ENCODE measurements around the gene WNT16. TPM values are rescaled to one million over a fixed set of nuclear protein-coding genes. Genes with fewer than 3 reads are reported as not detected.
A peak's percentile ranks its signal among the peaks of the same experiment; 100 is the strongest.

WNT16 gene
- total RNA-seq, 2 experiments from 2014 or later = not detected

DNA sequence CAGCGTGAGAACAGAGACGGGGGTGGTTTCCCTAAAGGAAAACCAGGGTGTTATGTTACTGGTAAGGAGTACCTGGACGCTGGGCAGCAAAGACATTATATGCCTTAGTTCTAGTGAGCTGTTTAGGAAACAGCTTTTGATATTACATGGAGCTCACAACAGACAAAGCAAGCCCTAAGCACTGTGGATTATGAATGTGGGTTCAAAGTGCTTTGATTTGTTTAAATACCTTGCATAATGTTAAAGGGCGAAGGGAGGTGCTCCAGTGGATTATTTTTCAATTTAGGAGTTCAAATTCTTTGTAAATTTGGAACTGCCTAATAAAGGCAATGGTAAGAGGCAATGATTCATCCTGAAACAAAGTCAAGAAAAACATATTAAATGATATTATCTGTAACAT lies 13.8 kb downstream of the WNT16 start:
- Mint-ChIP-seq H3K27me3 (no peaks in the 10 kb centered on the region), H3K9me3 (ENCODE audit: low read depth) (no peaks in the 10 kb centered on the region), H3K27ac (no peak overlapping the region), H3K4me3 (no peak overlapping the region), H3K36me3 (peaks cover 35% of the 10 kb centered on the region), H3K4me1 (no peaks in the 10 kb centered on the region)
- CTCF ChIA-PET = no interaction called here
- DNase-seq (no peak), ATAC-seq (no peak)

GRCh38 chr7:121343302-121343701 lies 14.5 kb downstream of the WNT16 start:
- no peaks in the 10 kb centered on the region for H3K4me1 Mint-ChIP-seq
- DNase-seq (no peak), ATAC-seq (no peak)
- H3K9me3 Mint-ChIP-seq (ENCODE audit: low read depth) = no peaks in the 10 kb centered on the region
- CTCF ChIA-PET = no interaction called here
- H3K36me3 Mint-ChIP-seq = peaks cover 35% of the 10 kb centered on the region
- no peak overlapping the region for H3K27ac Mint-ChIP-seq
- no peaks in the 10 kb centered on the region for H3K27me3 Mint-ChIP-seq
- H3K4me3 Mint-ChIP-seq = no peak overlapping the region

DNA sequence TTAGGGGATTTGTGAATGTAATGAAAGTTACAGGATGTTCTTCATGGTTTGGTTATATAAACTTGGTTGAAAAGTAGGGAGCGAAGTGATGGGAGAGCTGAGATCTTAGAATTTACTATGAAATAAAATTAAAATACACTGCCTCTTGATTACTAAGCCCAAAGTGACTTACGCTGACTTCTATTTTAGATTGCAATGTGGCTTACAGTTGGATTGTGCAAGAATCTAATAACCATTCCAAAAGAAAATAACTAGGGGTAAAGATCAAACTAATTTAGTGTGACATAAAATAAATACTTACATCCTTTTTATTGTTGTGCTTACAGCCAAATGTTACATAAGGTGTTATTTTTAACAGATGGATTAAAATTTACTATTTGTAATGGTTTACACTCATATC lies 15.3 kb downstream of the WNT16 start:
- H3K9me3 Mint-ChIP-seq (ENCODE audit: low read depth) = no peaks in the 10 kb centered on the region
- H3K27me3 Mint-ChIP-seq = no peaks in the 10 kb centered on the region
- H3K4me1 Mint-ChIP-seq = no peaks in the 10 kb centered on the region
- ATAC-seq (no peak), DNase-seq (no peak)
- CTCF ChIA-PET = no interaction called here
- no peak overlapping the region for H3K27ac Mint-ChIP-seq
- H3K4me3 Mint-ChIP-seq = no peak overlapping the region
- H3K36me3 Mint-ChIP-seq = peaks cover 32% of the 10 kb centered on the region

DNA sequence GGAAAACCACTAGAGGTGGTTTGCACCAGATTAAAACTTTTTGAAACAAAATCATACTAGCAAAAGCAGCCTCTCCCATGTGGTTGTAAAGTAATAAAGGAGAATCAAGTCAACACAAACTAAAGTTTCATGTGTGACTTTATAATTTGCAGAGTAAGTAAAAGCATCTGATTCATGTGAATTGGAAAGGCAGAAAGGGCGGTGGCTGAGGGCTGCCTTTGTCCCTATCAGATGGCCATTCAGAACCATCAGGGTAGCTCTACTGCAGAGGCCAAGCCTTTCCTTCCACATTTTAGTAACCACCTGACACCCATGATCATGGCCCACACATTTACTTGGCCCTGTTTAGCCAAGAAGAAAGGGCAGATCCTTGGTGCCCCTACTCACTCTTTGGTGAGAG lies 15.7 kb downstream of the WNT16 start:
- no peak overlapping the region for H3K27ac Mint-ChIP-seq
- no peak for DNase-seq
- no peak overlapping the region for H3K4me3 Mint-ChIP-seq
- H3K27me3 Mint-ChIP-seq = no peaks in the 10 kb centered on the region
- CTCF ChIA-PET = no interaction called here
- H3K9me3 Mint-ChIP-seq (ENCODE audit: low read depth) = no peaks in the 10 kb centered on the region
- H3K4me1 Mint-ChIP-seq = no peaks in the 10 kb centered on the region
- ATAC-seq = no peak
- peaks cover 31% of the 10 kb centered on the region for H3K36me3 Mint-ChIP-seq

DNA sequence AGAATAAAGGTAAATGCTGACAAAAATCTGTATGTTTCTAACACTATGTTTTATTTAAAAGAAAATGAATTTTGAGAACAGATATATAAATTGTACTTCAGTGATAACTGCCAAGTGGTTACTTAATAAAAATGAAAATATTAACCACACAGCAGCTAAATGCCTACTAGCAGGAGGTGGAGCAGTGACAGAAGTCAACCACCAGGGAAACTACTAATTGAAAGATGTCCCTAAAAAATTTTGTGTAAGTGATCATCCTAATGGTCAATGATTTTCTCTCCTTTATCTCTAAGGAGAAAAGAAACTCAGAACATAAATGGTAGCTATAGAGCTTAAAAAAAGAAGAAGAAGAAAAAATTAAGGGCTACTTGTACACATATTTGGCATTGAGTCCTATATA lies 22.9 kb downstream of the WNT16 start:
- ATAC-seq (no peak), DNase-seq (no peak)
- Mint-ChIP-seq H3K4me3 (no peak overlapping the region), H3K9me3 (ENCODE audit: low read depth) (no peaks in the 10 kb centered on the region), H3K4me1 (peaks cover 10% of the 10 kb centered on the region), H3K27me3 (no peaks in the 10 kb centered on the region), H3K36me3 (peaks cover 42% of the 10 kb centered on the region), H3K27ac (no peak overlapping the region)
- CTCF ChIA-PET = interaction anchor here (1.0 to 2.0 kb wide), 3 partner anchors 15 to 44 kb away, joined by 3 to 7 read pairs (median 3); no protein-coding TSS in a partner anchor

GRCh38 chr7:121352323-121352722 lies 23.5 kb downstream of the WNT16 start:
- H3K9me3 Mint-ChIP-seq (ENCODE audit: low read depth) = no peaks in the 10 kb centered on the region
- peaks cover 10% of the 10 kb centered on the region for H3K4me1 Mint-ChIP-seq
- no peak overlapping the region for H3K4me3 Mint-ChIP-seq
- ATAC-seq (no peak), DNase-seq (no peak)
- no peak overlapping the region for H3K27ac Mint-ChIP-seq
- CTCF ChIA-PET = interaction anchor here (1.0 to 2.0 kb wide), 4 partner anchors 14 to 43 kb away, joined by 3 to 7 read pairs (median 3); no protein-coding TSS in a partner anchor
- no peaks in the 10 kb centered on the region for H3K27me3 Mint-ChIP-seq
- H3K36me3 Mint-ChIP-seq = peaks cover 42% of the 10 kb centered on the region

- peaks cover 49% of the 10 kb centered on the region for H3K36me3 Mint-ChIP-seq
- DNase-seq (no peak), ATAC-seq (no peak)
Observed at GRCh38 chr7:121355574-121355973, 26.8 kb downstream of the WNT16 start.

DNA sequence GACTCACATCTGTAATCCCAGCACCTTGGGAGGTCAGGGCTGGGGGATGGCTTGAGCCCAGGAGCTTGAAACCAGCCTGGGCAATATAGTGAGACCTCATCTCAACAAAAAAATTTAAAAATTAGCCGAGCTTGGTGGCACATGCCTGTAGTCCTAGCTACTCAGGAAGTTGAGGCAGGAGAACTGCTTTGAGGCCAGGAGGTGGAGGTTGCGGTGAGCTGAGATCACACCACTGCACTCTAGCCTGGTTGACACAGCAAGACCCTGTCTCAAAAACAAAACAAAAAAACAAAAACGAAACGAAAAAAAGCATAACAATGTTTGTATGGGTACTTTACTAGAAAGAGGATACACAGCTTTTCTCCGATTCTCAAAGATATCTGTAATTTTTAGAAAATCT lies 31.8 kb downstream of the WNT16 start:
- no peak overlapping the region for H3K4me3 Mint-ChIP-seq
- peaks cover 53% of the 10 kb centered on the region for H3K36me3 Mint-ChIP-seq
- H3K4me1 Mint-ChIP-seq = peaks cover 23% of the 10 kb centered on the region
- peak overlapping the region; percentile 73 for H3K27ac Mint-ChIP-seq
- no peaks in the 10 kb centered on the region for H3K27me3 Mint-ChIP-seq
- ATAC-seq (peak; percentile 85), DNase-seq (peak; percentile 81)
- CTCF ChIA-PET = interaction anchor here (0.9 to 3.3 kb wide), 6 partner anchors 13 to 187 kb away, joined by 3 to 15 read pairs (median 6); partner anchors contain the start of gene FAM3C
- H3K9me3 Mint-ChIP-seq (ENCODE audit: low read depth) = no peaks in the 10 kb centered on the region

More at GRCh38 chr7:121355574-121355973, 26.8 kb downstream of the WNT16 start:
- Mint-ChIP-seq H3K9me3 (ENCODE audit: low read depth) (no peaks in the 10 kb centered on the region), H3K4me1 (peaks cover 17% of the 10 kb centered on the region), H3K27ac (no peak overlapping the region), H3K27me3 (no peaks in the 10 kb centered on the region), H3K4me3 (no peak overlapping the region)
- CTCF ChIA-PET = interaction anchor here (1.6 kb wide), 1 partner anchor 41 kb away, joined by 6 read pairs; the partner anchor contains the start of gene FAM3C

- Mint-ChIP-seq H3K4me1 (peaks cover 66% of the 10 kb centered on the region), H3K27me3 (no peaks in the 10 kb centered on the region), H3K36me3 (peaks cover 59% of the 10 kb centered on the region), H3K9me3 (ENCODE audit: low read depth) (no peaks in the 10 kb centered on the region), H3K4me3 (no peak overlapping the region), H3K27ac (no peak overlapping the region)
- no peak for DNase-seq
- ATAC-seq = no peak
- CTCF ChIA-PET = interaction anchor here (0.8 to 11.3 kb wide), 23 partner anchors 11 to 626 kb away, joined by 3 to 104 read pairs (median 4); partner anchors contain the start of gene FAM3C
Observed at GRCh38 chr7:121366852-121367431, 38.1 kb downstream of the WNT16 start.

- DNase-seq = peak; percentile 47
- peak; percentile 63 for ATAC-seq
- Mint-ChIP-seq H3K9me3 (ENCODE audit: low read depth) (no peaks in the 10 kb centered on the region), H3K27ac (peak overlapping the region; percentile 96), H3K27me3 (no peaks in the 10 kb centered on the region), H3K36me3 (peaks cover 56% of the 10 kb centered on the region), H3K4me3 (peak overlapping the region; percentile 59), H3K4me1 (peaks cover 71% of the 10 kb centered on the region)
- CTCF ChIA-PET = interaction anchor here (0.8 to 11.3 kb wide), 11 partner anchors 10 to 186 kb away, joined by 3 to 104 read pairs (median 4); partner anchors contain the start of gene FAM3C
Observed at GRCh38 chr7:121369462-121369861, 40.7 kb downstream of the WNT16 start.

GRCh38 chr7:121371367-121371766 lies 42.6 kb downstream of the WNT16 start:
- no peak for ATAC-seq

DNA sequence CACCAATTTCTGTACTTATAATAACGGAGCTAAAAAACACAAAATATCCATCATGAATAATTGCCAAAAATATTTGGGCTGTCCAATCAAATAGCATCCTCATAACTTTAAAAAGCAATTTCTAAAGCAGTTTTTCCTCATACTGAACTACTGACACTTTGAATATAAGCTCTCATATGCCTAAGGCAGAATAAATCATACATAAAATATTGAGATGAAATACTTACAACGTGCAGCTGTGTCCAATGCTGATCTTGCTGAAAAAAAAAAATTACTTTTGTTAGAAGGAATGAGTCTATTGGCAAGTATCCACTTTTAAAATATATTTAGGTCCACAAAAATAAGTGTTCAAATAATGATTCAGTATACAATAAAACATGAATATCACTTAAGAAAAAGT lies 43.1 kb downstream of the WNT16 start:
- Mint-ChIP-seq H3K27me3 (no peaks in the 10 kb centered on the region), H3K9me3 (ENCODE audit: low read depth) (no peaks in the 10 kb centered on the region), H3K27ac (peak overlapping the region; percentile 79), H3K36me3 (peaks cover 65% of the 10 kb centered on the region), H3K4me1 (peaks cover 71% of the 10 kb centered on the region), H3K4me3 (peak overlapping the region; percentile 32)
- CTCF ChIA-PET = interaction anchor here (0.9 to 11.3 kb wide), 5 partner anchors 15 to 176 kb away, joined by 3 to 104 read pairs (median 63); partner anchors contain the start of gene FAM3C
- no peak for DNase-seq
- ATAC-seq = no peak

More at GRCh38 chr7:121371367-121371766, 42.6 kb downstream of the WNT16 start:
- Mint-ChIP-seq H3K36me3 (peaks cover 67% of the 10 kb centered on the region), H3K4me1 (peaks cover 76% of the 10 kb centered on the region), H3K4me3 (peak overlapping the region; percentile 32), H3K27ac (peak overlapping the region; percentile 79), H3K27me3 (no peaks in the 10 kb centered on the region), H3K9me3 (ENCODE audit: low read depth) (no peaks in the 10 kb centered on the region)
- no peak for DNase-seq
- CTCF ChIA-PET = interaction anchor here (0.9 to 11.3 kb wide), 5 partner anchors 16 to 177 kb away, joined by 3 to 104 read pairs (median 63); partner anchors contain the start of gene FAM3C

DNA sequence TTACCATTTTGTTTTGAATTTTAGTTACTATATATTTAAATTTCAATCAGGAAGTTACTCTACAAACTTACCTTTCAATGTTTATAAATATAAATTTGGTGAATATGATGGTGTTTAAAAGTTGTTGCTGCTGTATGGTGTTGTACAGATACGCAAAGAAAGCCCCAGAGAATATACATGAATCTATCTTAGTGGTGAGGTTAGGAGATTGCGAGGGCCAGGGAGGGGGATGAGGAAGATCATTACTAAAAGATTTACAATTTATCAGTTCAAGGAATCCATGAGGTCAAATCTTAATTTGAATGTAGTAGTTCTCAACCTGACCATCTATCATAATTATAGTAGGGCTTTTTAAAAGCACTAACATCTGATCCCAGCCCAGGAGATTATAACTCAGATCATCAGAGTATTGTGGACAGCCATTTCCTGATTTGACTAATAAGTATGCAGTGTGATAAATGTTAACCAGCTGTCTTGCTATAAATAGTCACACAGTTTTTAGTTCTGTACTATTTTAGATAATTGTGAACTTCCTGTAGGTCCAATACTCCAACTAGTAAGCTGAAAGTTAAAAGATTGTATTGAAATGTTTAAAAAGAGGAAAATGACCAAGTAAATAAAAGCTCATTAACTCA lies 43.7 kb downstream of the WNT16 start:
- no peak for DNase-seq
- Mint-ChIP-seq H3K4me1 (peaks cover 65% of the 10 kb centered on the region), H3K27me3 (no peaks in the 10 kb centered on the region), H3K9me3 (ENCODE audit: low read depth) (no peaks in the 10 kb centered on the region), H3K36me3 (peaks cover 69% of the 10 kb centered on the region), H3K4me3 (peak overlapping the region; percentile 63), H3K27ac (peak overlapping the region; percentile 90)
- ATAC-seq = peak; percentile 82
- CTCF ChIA-PET = interaction anchor here (0.8 to 11.3 kb wide), 9 partner anchors 12 to 176 kb away, joined by 3 to 104 read pairs (median 7); partner anchors contain the start of gene FAM3C
